CD8-positive, alpha-beta memory T cell (primary cell): Measurements from ENCODE around the gene SEPHS2. TPM values are rescaled to one million over a fixed set of nuclear protein-coding genes. Genes with fewer than 3 reads are reported as not detected.

ENCODE experiments used
- CTCF ChIA-PET: fragments of 350-600 bp; sonication (Branson Sonifier 250); formaldehyde crosslinking; loops from one replicate; lab custom pipeline; 2021; ENCODE audit warnings: antibody characterized with exemption; lab: Charles Lee
- POLR2A ChIA-PET: fragments of 350-600 bp; sonication (Branson Sonifier 250); formaldehyde crosslinking; loops from one replicate; lab custom pipeline; 2021; ENCODE audit warnings: antibody characterized with exemption; lab: Charles Lee
- DNase-seq, 5 donors: peaks; one replicate each; pipeline versions ENCODE4 v3.0.0 to v3.0.0-alpha.2; 2020 to 2022; ENCODE audit warnings: mixed read lengths in 1 of 5
- H3K27ac ChIP-seq: one replicate; pipeline ENCODE4 v1.7.0; 2013; ENCODE audit warnings: low read depth, mild to moderate bottlenecking, low read length, moderate library complexity
- H3K27me3 ChIP-seq: 2 replicates; pipeline ENCODE4 v1.7.0; 2013; ENCODE audit warnings: low read length, mild to moderate bottlenecking; ENCODE audit not compliant: insufficient read depth, poor library complexity, severe bottlenecking
- H3K36me3 ChIP-seq: 2 replicates; pipeline ENCODE4 v1.7.0; 2013; ENCODE audit warnings: mild to moderate bottlenecking, low read length, moderate library complexity; ENCODE audit not compliant: insufficient read depth
- H3K4me1 ChIP-seq: 2 replicates; pipeline ENCODE4 v1.7.0; 2013; ENCODE audit warnings: mild to moderate bottlenecking, low read length, moderate library complexity; ENCODE audit not compliant: insufficient read depth
- H3K4me3 ChIP-seq: 2 replicates; pipeline ENCODE4 v1.7.0; 2013; ENCODE audit warnings: mild to moderate bottlenecking, low read length
- H3K9me3 ChIP-seq: 2 replicates; pipeline ENCODE4 v1.7.0; 2013; ENCODE audit warnings: mild to moderate bottlenecking, low read length
- H3K27ac Mint-ChIP-seq, 8 donors: one replicate each; pipeline ENCODE4 v1.8.0; 2020 to 2021; ENCODE audit warnings: mixed read lengths in 8 of 8, mild to moderate bottlenecking in 6 of 8, inconsistent platforms in 3 of 8, moderate library complexity in 3 of 8
- H3K27me3 Mint-ChIP-seq, 2 donors: one replicate each; pipeline ENCODE4 v1.8.0; 2020 to 2021; ENCODE audit warnings: mixed read lengths in 2 of 2, mild to moderate bottlenecking in 1 of 2, moderate library complexity in 1 of 2
- H3K36me3 Mint-ChIP-seq, 3 donors: one replicate each; pipeline ENCODE4 v1.8.0; 2020 to 2021; ENCODE audit warnings: mixed read lengths in 3 of 3, inconsistent platforms in 1 of 3, mild to moderate bottlenecking in 1 of 3
- H3K4me1 Mint-ChIP-seq, 3 donors: one replicate each; pipeline ENCODE4 v1.8.0; 2020 to 2021; ENCODE audit warnings: mixed read lengths in 3 of 3, inconsistent platforms in 1 of 3, mild to moderate bottlenecking in 1 of 3
- H3K4me3 Mint-ChIP-seq, 7 donors: one replicate each; pipeline ENCODE4 v1.8.0; 2020 to 2021; ENCODE audit warnings: mixed read lengths in 7 of 7, mild to moderate bottlenecking in 6 of 7, moderate library complexity in 4 of 7, inconsistent platforms in 2 of 7
- H3K9me3 Mint-ChIP-seq, 5 donors: one replicate each; pipeline ENCODE4 v1.8.0; 2020 to 2022; ENCODE audit warnings: mixed read lengths in 5 of 5, mild to moderate bottlenecking in 3 of 5, moderate library complexity in 2 of 5, inconsistent platforms in 1 of 5
- polyA plus RNA-seq: library from polyadenylated mRNA; unstranded; fragments of 300-500 nt; fragmentation: Illumina TruSeq; gene quantifications from one replicate; pipeline ENCODE4 v1.2.3, GENCODE V29; 2021
- total RNA-seq, 2 experiments: library from RNA; stranded (reverse); gene quantifications; one replicate each; pipeline ENCODE4 v1.2.3, GENCODE V29; 2021

The SEPHS2 gene
- total and polyA plus RNA-seq, 3 experiments from 2014 or later = 59.0 to 71.0 (median 68.2) TPM

DNA sequence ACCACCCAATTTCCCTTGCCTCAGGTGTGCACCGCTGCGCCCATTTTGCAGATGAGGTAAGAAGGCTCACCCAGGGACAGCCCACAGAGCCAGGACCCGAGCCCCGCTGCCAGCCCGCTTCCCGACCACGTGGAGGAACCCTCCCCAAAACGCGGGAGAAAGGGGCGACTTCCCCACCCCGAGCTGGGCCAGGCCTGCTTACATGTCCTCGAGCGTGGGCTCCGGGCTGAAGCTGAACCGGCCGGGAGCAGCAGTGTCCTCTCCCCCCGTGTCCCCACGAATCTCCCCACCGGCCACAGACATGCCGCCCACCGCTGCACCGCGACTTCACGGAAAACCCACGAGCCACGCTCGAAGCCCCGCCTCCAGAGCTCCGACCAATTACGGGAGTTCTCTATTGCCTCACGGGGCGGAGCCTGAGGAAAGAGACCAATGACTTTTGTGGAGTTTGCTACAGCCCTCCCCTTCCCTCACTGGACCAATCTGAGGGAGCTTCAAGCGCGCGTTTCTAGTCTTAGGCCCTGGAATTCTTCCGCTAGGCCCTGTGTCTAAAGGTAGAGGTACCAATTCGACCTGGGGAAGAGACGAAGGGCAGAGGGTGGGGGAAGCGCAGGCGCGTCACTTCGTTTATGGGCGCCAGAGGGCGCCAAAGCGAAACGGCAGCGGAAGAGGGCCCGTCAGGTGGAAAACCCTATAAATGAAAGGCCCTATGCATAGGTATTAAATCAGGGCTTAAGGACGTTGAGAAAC is 15.8 kb downstream of the SEPHS2 start, which contains the start of gene DCTPP1:
TSS of gene DCTPP1 (minus strand) at position 353 of the 750 bp plus-strand sequence. CDS start at position 303, 50 bp downstream.
- Mint-ChIP-seq H3K36me3 (peaks cover 0 to 21% (median 7%) of the 10 kb centered on the region in 3 donors), H3K27me3 (no peaks in the 10 kb centered on the region), H3K27ac (peak within 1 kb of the TSS in 1 of 8 donors; percentile 70), H3K9me3 (no peaks in the 10 kb centered on the region), H3K4me3 (no peak within 1 kb of the TSS), H3K4me1 (peaks cover 17 to 20% (median 20%) of the 10 kb centered on the region in 3 donors)
- ChIA-PET CTCF (interaction anchor here (0.6 to 3.0 kb wide), 69 partner anchors 8 to 552 kb away, joined by 3 to 39 read pairs (median 5); partner anchors contain the start of genes CORO1A, FBRS, ITGAL and PRR14), POLR2A (interaction anchor here (0.5 to 1.6 kb wide), 23 partner anchors 12 to 1420 kb away, joined by 3 to 35 read pairs (median 5); partner anchors contain the start of genes ALDOA, CORO1A, ITGAL and ZNF688)
- H3K27me3 ChIP-seq = no peaks in the 10 kb centered on the region
- H3K9me3 ChIP-seq = no peaks in the 10 kb centered on the region
- peaks cover 25% of the 10 kb centered on the region for H3K4me1 ChIP-seq
- peaks cover 10% of the 10 kb centered on the region for H3K36me3 ChIP-seq
- peak within 1 kb of the TSS; percentile 81 for H3K4me3 ChIP-seq
- peak within 1 kb of the TSS; percentile 62 for H3K27ac ChIP-seq
- peak; percentile 92 to 98 (median 96) for DNase-seq

DNA sequence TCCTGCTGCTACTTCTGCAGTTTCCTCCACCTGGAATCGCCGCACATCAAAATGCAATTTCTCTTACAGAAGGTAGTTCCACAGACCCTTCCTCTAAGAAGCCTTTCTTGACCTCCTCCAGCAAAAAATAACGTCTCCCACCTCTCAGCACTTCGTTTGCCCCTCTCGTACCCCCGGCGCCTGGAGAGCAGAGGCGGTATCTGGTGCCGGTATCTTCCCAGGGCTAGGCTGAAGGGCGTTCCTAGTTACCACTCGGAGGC is 16.3 kb downstream of the SEPHS2 start:
- H3K36me3 Mint-ChIP-seq = peaks cover 0 to 26% (median 10%) of the 10 kb centered on the region in 3 donors
- no peaks in the 10 kb centered on the region for H3K27me3 ChIP-seq
- H3K4me1 ChIP-seq = peaks cover 20% of the 10 kb centered on the region
- no peaks in the 10 kb centered on the region for H3K9me3 ChIP-seq
- ChIA-PET POLR2A (interaction anchor here (0.5 to 1.6 kb wide), 21 partner anchors 11 to 614 kb away, joined by 3 to 35 read pairs (median 5); partner anchors contain the start of genes ALDOA, CORO1A, ITGAL and ZNF688), CTCF (interaction anchor here (0.6 to 3.0 kb wide), 67 partner anchors 7 to 552 kb away, joined by 3 to 39 read pairs (median 5); partner anchors contain the start of genes CORO1A, FBRS, ITGAL and PRR14)
- H3K4me3 Mint-ChIP-seq = no peak overlapping the region
- peaks cover 11% of the 10 kb centered on the region for H3K36me3 ChIP-seq
- no peaks in the 10 kb centered on the region for H3K27me3 Mint-ChIP-seq
- H3K4me1 Mint-ChIP-seq = peaks cover 12 to 17% (median 16%) of the 10 kb centered on the region in 3 donors
- peak overlapping the region; percentile 81 for H3K4me3 ChIP-seq
- H3K27ac ChIP-seq = peak overlapping the region; percentile 62
- no peaks in the 10 kb centered on the region for H3K9me3 Mint-ChIP-seq
- H3K27ac Mint-ChIP-seq = peak overlapping the region in 1 of 8 donors; percentile 70
- DNase-seq = no peak

DNA sequence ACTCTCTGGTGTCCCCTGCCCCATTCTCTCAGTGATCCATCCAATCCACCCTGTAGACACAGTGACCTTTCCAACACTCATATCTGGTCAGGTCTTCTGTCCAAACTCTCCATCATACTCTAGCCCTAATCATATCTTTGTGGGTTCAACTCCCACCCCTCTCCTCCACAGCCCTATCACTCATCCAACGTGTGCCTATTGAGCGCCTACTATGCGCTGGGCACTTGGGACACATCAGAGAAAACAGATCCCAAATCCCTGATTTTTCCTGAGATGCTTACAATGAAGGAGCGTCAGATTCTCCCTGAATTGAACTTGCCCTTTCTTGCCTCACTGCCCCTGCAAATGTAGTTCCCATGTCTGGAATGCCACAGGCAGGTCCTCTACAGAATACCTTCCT is 17.6 kb downstream of the SEPHS2 start:
- DNase-seq = no peak
- Mint-ChIP-seq H3K4me3 (peak overlapping the region in 6 of 7 donors; percentile 10 to 50 (median 42)), H3K36me3 (peaks cover 0 to 37% (median 13%) of the 10 kb centered on the region in 3 donors), H3K4me1 (peaks cover 5 to 9% (median 6%) of the 10 kb centered on the region in 3 donors), H3K27me3 (no peaks in the 10 kb centered on the region), H3K27ac (peak overlapping the region; percentile 39 to 91 (median 58)), H3K9me3 (no peaks in the 10 kb centered on the region)
- Histone ChIP-seq H3K4me3 (no peak overlapping the region), H3K4me1 (peaks cover 20% of the 10 kb centered on the region), H3K27ac (no peak overlapping the region), H3K9me3 (no peaks in the 10 kb centered on the region), H3K36me3 (peaks cover 18% of the 10 kb centered on the region), H3K27me3 (no peaks in the 10 kb centered on the region)
- ChIA-PET CTCF (interaction anchor here (1.3 kb wide), 1 partner anchor 10 kb away, joined by 4 read pairs; no protein-coding TSS in a partner anchor), POLR2A (no interaction called here)

DNA sequence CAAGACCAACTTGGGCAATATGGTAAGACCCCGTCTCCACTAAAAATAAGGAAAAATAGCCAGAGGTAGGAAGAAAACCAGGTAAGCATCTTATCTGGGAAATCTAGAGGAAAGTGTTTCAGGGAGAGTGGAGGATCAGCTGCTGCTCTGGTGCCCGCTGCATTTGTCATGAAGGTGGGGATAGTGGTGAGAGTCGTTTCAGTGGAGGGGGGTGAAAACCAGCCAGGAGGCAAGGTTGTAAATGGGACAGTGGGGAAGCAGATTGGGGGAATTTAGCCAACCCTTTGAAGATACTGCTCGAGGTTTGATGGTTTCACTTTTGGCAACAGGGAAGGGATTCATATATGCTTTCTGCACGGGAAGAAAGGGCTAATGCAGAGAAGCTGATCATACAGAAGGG is 24.7 kb downstream of the SEPHS2 start:
- Histone ChIP-seq H3K4me1 (peaks cover 11% of the 10 kb centered on the region), H3K27ac (no peak overlapping the region), H3K4me3 (no peak overlapping the region), H3K9me3 (no peaks in the 10 kb centered on the region), H3K27me3 (no peaks in the 10 kb centered on the region), H3K36me3 (peaks cover 9% of the 10 kb centered on the region)
- Mint-ChIP-seq H3K4me3 (peak overlapping the region in 1 of 7 donors; percentile 53), H3K27me3 (peaks cover 0 to 1% of the 10 kb centered on the region in 2 donors), H3K27ac (peak overlapping the region in 4 of 8 donors; percentile 21 to 69 (median 35)), H3K36me3 (peaks cover 0 to 42% (median 19%) of the 10 kb centered on the region in 3 donors), H3K9me3 (no peaks in the 10 kb centered on the region), H3K4me1 (peaks cover 14 to 16% (median 16%) of the 10 kb centered on the region in 3 donors)
- ChIA-PET CTCF (interaction anchor here (0.6 to 2.9 kb wide), 3 partner anchors 9 to 28 kb away, joined by 3 to 13 read pairs (median 10); partner anchors contain the start of gene DCTPP1), POLR2A (no interaction called here)
- DNase-seq = no peak

DNA sequence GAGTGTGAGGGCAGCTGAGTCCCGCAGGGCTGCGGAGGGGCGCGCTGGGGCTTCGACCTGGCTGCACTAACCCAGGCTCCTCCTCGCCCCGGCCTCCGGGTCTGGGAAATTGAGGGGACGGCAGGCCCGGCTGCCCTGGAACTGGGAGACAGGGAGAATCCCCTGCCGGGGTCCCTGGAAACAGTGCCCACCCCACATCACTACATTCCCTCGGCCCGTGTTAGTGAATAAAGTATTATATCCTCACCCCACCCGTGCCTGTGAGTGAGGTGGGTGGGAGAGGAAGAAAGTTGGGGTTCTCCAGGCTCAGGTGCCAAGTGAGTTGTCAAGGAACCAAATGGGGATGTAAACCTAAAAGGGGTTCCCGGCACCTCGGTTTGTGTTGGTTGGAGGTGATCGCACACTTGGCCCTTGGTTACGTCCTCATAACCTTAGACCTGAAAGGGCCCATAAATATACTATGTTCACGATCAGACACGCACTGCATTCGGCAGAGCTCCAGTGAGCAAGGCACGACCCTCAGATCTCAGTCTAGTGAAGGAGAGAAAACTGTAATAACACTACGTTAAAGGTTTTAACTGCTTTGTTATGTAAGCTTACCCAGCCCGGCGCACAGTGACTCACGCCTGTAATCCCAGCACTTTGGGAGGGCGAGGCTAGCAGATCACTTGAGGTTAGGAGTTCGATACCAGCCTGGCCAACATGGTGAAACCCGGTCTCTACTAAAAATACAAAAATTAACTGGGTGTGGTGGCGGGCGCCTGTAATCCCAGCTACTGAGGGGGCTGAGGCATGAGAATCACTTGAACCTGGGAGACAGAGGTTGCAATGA is 27.1 kb downstream of the SEPHS2 start:
- Mint-ChIP-seq H3K9me3 (no peaks in the 10 kb centered on the region), H3K27me3 (peaks cover 0 to 1% of the 10 kb centered on the region in 2 donors), H3K4me1 (peaks cover 14 to 16% (median 14%) of the 10 kb centered on the region in 3 donors), H3K27ac (peak overlapping the region; percentile 73 to 88 (median 78)), H3K36me3 (peaks cover 0 to 28% (median 13%) of the 10 kb centered on the region in 3 donors), H3K4me3 (peak overlapping the region; percentile 47 to 82 (median 75))
- CTCF ChIA-PET = interaction anchor here (0.7 to 2.9 kb wide), 24 partner anchors 10 to 363 kb away, joined by 3 to 28 read pairs (median 3); partner anchors contain the start of genes DCTPP1, ITGAL, SEPTIN1 and TBX6
- no peaks in the 10 kb centered on the region for H3K9me3 ChIP-seq
- H3K27me3 ChIP-seq = no peaks in the 10 kb centered on the region
- POLR2A ChIA-PET = interaction anchor here (0.5 to 2.5 kb wide), 30 partner anchors 9 to 728 kb away, joined by 3 to 35 read pairs (median 4); partner anchors contain the start of genes ALDOA, CORO1A, DCTPP1 and FBRS
- peaks cover 11% of the 10 kb centered on the region for H3K4me1 ChIP-seq
- H3K27ac ChIP-seq = peak overlapping the region; percentile 65
- peak overlapping the region; percentile 68 for H3K4me3 ChIP-seq
- no peaks in the 10 kb centered on the region for H3K36me3 ChIP-seq
- no peak for DNase-seq

DNA sequence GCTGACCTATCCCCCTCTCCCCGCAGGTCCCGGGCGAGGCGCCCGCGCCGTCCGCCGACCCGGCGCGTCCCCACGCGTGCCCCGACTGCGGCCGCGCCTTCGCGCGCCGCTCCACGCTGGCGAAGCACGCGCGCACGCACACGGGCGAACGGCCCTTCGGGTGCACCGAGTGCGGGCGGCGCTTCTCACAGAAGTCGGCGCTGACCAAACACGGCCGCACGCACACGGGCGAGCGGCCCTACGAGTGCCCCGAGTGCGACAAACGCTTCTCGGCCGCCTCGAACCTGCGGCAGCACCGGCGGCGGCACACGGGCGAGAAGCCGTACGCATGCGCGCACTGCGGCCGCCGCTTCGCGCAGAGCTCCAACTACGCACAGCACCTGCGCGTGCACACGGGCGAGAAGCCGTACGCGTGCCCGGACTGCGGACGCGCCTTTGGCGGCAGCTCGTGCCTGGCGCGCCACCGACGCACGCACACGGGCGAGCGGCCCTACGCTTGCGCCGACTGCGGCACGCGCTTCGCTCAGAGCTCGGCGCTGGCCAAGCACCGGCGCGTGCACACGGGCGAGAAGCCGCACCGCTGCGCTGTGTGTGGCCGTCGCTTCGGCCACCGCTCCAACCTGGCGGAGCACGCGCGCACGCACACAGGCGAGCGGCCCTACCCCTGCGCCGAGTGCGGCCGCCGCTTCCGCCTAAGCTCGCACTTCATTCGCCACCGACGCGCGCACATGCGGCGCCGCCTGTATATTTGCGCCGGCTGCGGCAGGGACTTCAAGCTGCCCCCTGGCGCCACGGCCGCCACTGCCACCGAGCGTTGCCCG is 27.9 kb downstream of the SEPHS2 start:
- H3K9me3 Mint-ChIP-seq = no peaks in the 10 kb centered on the region

More for the DNA sequence above, 27.9 kb downstream of the SEPHS2 start:
- peak overlapping the region; percentile 58 to 86 (median 71) for H3K4me3 Mint-ChIP-seq
- peak overlapping the region in 4 of 8 donors; percentile 68 to 88 (median 75) for H3K27ac Mint-ChIP-seq
- peak overlapping the region; percentile 68 for H3K4me3 ChIP-seq
- peaks cover 11% of the 10 kb centered on the region for H3K4me1 ChIP-seq
- POLR2A ChIA-PET = interaction anchor here (0.5 to 2.5 kb wide), 34 partner anchors 8 to 727 kb away, joined by 3 to 35 read pairs (median 4); partner anchors contain the start of genes ALDOA, CORO1A, DCTPP1 and FBRS
- H3K4me1 Mint-ChIP-seq = peaks cover 14 to 16% (median 14%) of the 10 kb centered on the region in 3 donors
- DNase-seq = peak; percentile 80 to 93 (median 89)
- peaks cover 0 to 1% of the 10 kb centered on the region in 2 donors for H3K27me3 Mint-ChIP-seq
- H3K27ac ChIP-seq = peak overlapping the region; percentile 65
- peaks cover 0 to 24% (median 13%) of the 10 kb centered on the region in 3 donors for H3K36me3 Mint-ChIP-seq
- no peaks in the 10 kb centered on the region for H3K36me3 ChIP-seq
- CTCF ChIA-PET = interaction anchor here (0.7 to 1.5 kb wide), 23 partner anchors 10 to 362 kb away, joined by 3 to 28 read pairs (median 3); partner anchors contain the start of genes DCTPP1, ITGAL, SEPTIN1 and TBX6
- H3K9me3 ChIP-seq = no peaks in the 10 kb centered on the region
- H3K27me3 ChIP-seq = no peaks in the 10 kb centered on the region
